Endothelial cell of umbilical vein (primary cell): ENCODE data around the gene GRK5.

ENCODE experiments used
- CTCF ChIP-seq, 2 donors: IDR thresholded peaks; 1 replicate in 1 of 2; 2 replicates in 1 of 2; pipeline ENCODE4 v1.5.1; 2011; ENCODE audit warnings: low read length in 2 of 2, mild to moderate bottlenecking in 2 of 2, moderate library complexity in 2 of 2, control low read depth in 1 of 2, inconsistent platforms in 1 of 2, low read depth in 1 of 2; ENCODE audit not compliant: insufficient read depth in 1 of 2; ENCODE audit errors: extremely low read depth in 1 of 2
- EZH2 ChIP-seq: IDR thresholded peaks from 2 replicates; pipeline ENCODE4 v1.6.1; 2012; ENCODE audit warnings: borderline replicate concordance, low read depth, mild to moderate bottlenecking, moderate library complexity, low read length, inconsistent platforms; ENCODE audit not compliant: severe bottlenecking
- FOS ChIP-seq: IDR thresholded peaks from 2 replicates; pipeline ENCODE4 v1.6.1; 2011; ENCODE audit warnings: mild to moderate bottlenecking, low read length, moderate library complexity, borderline replicate concordance; ENCODE audit not compliant: insufficient read depth
- POLR2A ChIP-seq: IDR thresholded peaks from 2 replicates; pipeline ENCODE4 v1.6.1; 2012; ENCODE audit warnings: low read depth, mild to moderate bottlenecking, control low read depth, low read length

GRCh38 chr10:119162452-119163092 is 44.8 kb upstream of the GRK5 start:
- TF ChIP-seq CTCF (IDR thresholded peaks at IDR 0.05; ENCODE audit: extremely low read depth in 1 of 2, insufficient read depth in 1 of 2, low read depth in 1 of 2, low read length in 2 of 2) (no peak), EZH2 (no peak), FOS (no peak), POLR2A (no peak)
